ENCODE results near the gene TSEN54. TPM values are rescaled to one million over a fixed set of nuclear protein-coding genes. Genes with fewer than 3 reads are reported as not detected.

TSEN54 gene
- total RNA-seq, 1 experiment from 2014 or later: 74.5 TPM

DNA sequence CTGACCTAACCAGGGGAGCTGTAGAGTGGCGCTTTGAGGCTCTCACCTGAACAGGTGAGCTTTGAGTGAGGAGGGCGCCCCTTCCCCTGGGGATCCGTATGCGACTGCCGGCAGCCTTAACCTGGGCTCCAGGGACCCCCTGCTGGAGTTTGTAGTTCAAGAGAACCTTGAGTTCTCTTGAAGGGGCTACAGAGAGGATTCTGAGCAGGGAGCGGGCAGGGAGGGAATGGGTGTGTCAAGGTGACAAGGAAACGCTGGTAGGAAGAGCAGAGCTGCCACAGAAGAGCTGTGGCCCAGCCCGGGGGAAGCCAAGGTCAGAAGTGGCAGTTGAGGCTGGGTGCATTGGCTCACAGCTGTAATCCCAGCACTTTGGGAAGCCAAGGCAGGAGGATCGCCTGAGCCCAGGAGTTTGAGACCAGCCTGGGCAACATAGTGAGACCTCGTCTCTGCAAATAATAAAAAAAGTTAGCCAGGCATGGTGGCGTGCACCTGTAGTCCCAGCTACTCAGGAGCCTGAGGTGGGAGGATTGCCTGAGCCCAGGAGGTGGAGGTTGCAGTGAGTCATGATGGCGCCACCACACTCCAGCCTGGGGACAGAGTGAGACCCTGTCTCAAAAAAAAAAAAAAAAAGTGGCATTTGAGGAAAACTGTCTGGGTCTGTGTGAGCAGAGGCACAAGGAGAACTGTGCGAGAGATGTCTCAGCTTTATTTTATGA lies 10.4 kb downstream of the TSEN54 start:
- Mint-ChIP-seq H3K27me3 (ENCODE audit: insufficient read depth, unreplicated experiment) (no peaks in the 10 kb centered on the region), H3K27ac (ENCODE audit: unreplicated experiment) (peak overlapping the region; percentile 76), H3K4me1 (ENCODE audit: low read depth, unreplicated experiment) (peaks cover 25% of the 10 kb centered on the region), H3K36me3 (ENCODE audit: insufficient read depth, unreplicated experiment) (peaks cover 72% of the 10 kb centered on the region), H3K9me3 (ENCODE audit: unreplicated experiment) (no peaks in the 10 kb centered on the region), H3K4me3 (ENCODE audit: unreplicated experiment) (peak overlapping the region; percentile 92)
- ChIA-PET CTCF (interaction anchor here (0.8 to 3.2 kb wide), 11 partner anchors 8 to 256 kb away, joined by 3 to 52 read pairs (median 3); partner anchors contain the start of genes MIF4GD, SMIM5, TMEM94 and TSEN54), POLR2A (interaction anchor here (0.6 to 1.8 kb wide), 11 partner anchors 8 to 265 kb away, joined by 3 to 8 read pairs (median 3); partner anchors contain the start of genes GGA3, MRPS7, RECQL5 and SAP30BP)
- Histone ChIP-seq H3K4me1 (peaks cover 16% of the 10 kb centered on the region), H3K9me3 (no peaks in the 10 kb centered on the region), H3K36me3 (ENCODE audit: control insufficient read depth, insufficient read depth, low read length) (no peaks in the 10 kb centered on the region; the same call in 1 of the 2 replicates), H3K27me3 (replicated peaks; ENCODE audit: control insufficient read depth, insufficient read depth, low read length) (no peaks in the 10 kb centered on the region), H3K4me3 (ENCODE audit: low read depth, low read length) (peak overlapping the region; percentile 68)
- TSS peak; percentile 37 for BruUV-seq (replicated peaks)
- DNase-seq: peak; percentile 42 to 67
- TF ChIP-seq, protein P1, sequence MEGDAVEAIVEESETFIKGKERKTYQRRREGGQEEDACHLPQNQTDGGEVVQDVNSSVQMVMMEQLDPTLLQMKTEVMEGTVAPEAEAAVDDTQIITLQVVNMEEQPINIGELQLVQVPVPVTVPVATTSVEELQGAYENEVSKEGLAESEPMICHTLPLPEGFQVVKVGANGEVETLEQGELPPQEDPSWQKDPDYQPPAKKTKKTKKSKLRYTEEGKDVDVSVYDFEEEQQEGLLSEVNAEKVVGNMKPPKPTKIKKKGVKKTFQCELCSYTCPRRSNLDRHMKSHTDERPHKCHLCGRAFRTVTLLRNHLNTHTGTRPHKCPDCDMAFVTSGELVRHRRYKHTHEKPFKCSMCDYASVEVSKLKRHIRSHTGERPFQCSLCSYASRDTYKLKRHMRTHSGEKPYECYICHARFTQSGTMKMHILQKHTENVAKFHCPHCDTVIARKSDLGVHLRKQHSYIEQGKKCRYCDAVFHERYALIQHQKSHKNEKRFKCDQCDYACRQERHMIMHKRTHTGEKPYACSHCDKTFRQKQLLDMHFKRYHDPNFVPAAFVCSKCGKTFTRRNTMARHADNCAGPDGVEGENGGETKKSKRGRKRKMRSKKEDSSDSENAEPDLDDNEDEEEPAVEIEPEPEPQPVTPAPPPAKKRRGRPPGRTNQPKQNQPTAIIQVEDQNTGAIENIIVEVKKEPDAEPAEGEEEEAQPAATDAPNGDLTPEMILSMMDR (IDR thresholded peaks at IDR 0.05; ENCODE audit: insufficient read depth in 1 of 2, low read depth in 1 of 2, low read length in 1 of 2, severe bottlenecking in 1 of 2, unreplicated experiment in 1 of 2): no peak
- intact Hi-C loops (cut with micrococcal nuclease; ENCODE audit: unreplicated experiment): loop anchor here (1.0 to 5.0 kb wide), 3 partner anchors 12 to 61 kb away; partner anchors contain the start of gene MYO15B

DNA sequence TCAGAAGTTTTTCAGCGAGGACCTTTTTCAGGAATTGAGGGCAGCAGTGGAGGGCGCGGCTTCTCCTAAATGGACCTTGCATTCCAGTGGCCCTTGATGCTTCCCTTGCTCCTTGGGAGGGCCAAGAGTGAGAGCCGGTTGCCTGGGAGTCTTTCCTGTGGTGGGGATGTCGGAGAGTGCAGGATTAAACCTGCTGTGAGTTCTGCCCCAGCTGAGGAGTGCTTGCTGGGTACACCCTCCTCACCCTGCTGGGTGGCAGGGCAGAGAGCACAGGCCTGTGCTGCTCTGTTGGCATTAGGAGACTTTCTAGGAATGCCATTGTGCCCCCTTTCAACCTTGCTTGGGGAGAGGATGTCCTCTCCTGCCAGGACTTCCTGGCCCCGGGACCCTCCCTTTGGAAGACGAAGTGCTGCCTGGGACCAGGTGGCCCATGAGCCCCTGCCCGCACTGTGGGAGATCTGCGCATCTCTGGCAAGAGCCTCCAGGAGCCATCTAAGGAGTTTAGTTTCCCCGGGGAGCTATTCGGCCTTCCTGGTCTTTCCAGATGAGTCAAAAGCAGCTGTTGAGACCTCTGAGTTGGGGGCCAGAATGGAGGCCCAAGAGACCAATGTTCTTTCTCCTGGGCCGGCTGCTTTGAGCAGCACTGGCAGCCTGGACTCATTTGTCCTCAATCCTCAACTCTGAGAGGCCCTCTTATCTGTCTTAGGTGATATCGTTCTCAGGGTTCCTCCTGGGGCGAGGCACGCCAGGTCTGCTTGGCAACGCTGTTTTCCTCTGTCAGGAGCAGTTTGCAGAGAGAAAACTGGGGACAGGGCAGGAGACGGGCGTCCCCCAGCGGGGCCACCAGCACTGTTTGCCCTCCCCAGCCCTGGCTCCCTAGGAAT lies 14.8 kb downstream of the TSEN54 start:
- intact Hi-C loops (cut with micrococcal nuclease; ENCODE audit: unreplicated experiment): loop anchor here (2.0 kb wide), 1 partner anchor 34 kb away; no protein-coding TSS in a partner anchor
- peaks cover 78% of the 10 kb centered on the region for H3K36me3 Mint-ChIP-seq (ENCODE audit: insufficient read depth, unreplicated experiment)
- Histone ChIP-seq H3K27me3 (replicated peaks; ENCODE audit: control insufficient read depth, insufficient read depth, low read length) (no peaks in the 10 kb centered on the region), H3K36me3 (ENCODE audit: control insufficient read depth, insufficient read depth, low read length) (no peaks in the 10 kb centered on the region; the same call in 1 of the 2 replicates), H3K9me3 (no peaks in the 10 kb centered on the region), H3K4me1 (peaks cover 42% of the 10 kb centered on the region), H3K4me3 (ENCODE audit: low read depth, low read length) (no peak overlapping the region)
- H3K4me1 Mint-ChIP-seq (ENCODE audit: low read depth, unreplicated experiment): peaks cover 32% of the 10 kb centered on the region
- no peaks in the 10 kb centered on the region for H3K27me3 Mint-ChIP-seq (ENCODE audit: insufficient read depth, unreplicated experiment)
- TF ChIP-seq, protein P1 (IDR thresholded peaks at IDR 0.05; ENCODE audit: insufficient read depth in 1 of 2, low read depth in 1 of 2, low read length in 1 of 2, severe bottlenecking in 1 of 2, unreplicated experiment in 1 of 2): no peak
- H3K4me3 Mint-ChIP-seq (ENCODE audit: unreplicated experiment): peak overlapping the region; percentile 18
- peak overlapping the region; percentile 81 for H3K27ac Mint-ChIP-seq (ENCODE audit: unreplicated experiment)
- ChIA-PET CTCF (no interaction called here), POLR2A (interaction anchor here (0.6 kb wide), 1 partner anchor 68 kb away, joined by 3 read pairs; no protein-coding TSS in a partner anchor)
- no peaks in the 10 kb centered on the region for H3K9me3 Mint-ChIP-seq (ENCODE audit: unreplicated experiment)
- no TSS peak for BruUV-seq (replicated peaks)
- no peak for DNase-seq

DNA sequence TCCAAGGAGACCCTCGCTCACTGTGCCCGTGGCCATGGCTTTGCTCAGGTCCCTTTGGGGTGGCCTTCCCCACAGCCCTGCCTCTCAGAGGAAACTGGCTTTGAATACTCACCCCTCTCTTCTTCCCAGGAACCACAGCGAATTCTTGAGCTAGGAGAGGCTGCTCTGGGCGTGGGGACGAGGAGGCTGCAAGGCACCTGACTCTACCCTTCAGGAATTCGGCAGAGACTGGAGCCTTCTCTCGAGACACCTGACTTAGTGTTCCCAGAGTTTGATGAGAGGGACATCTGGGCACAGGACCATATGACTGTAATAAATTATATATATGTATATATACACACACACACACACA lies 15.4 kb downstream of the TSEN54 start:
- H3K4me3 ChIP-seq (ENCODE audit: low read depth, low read length): no peak overlapping the region
- intact Hi-C loops (cut with micrococcal nuclease; ENCODE audit: unreplicated experiment): loop anchor here (2.0 kb wide), 1 partner anchor 33 kb away; no protein-coding TSS in a partner anchor
- POLR2A ChIA-PET: no interaction called here
- H3K27me3 ChIP-seq (replicated peaks; ENCODE audit: control insufficient read depth, insufficient read depth, low read length): no peaks in the 10 kb centered on the region
- no peak overlapping the region for H3K4me3 Mint-ChIP-seq (ENCODE audit: unreplicated experiment)
- H3K4me1 Mint-ChIP-seq (ENCODE audit: low read depth, unreplicated experiment): peaks cover 37% of the 10 kb centered on the region
- no TSS peak for BruUV-seq (replicated peaks)
- no peaks in the 10 kb centered on the region for H3K27me3 Mint-ChIP-seq (ENCODE audit: insufficient read depth, unreplicated experiment)
- peaks cover 72% of the 10 kb centered on the region for H3K36me3 Mint-ChIP-seq (ENCODE audit: insufficient read depth, unreplicated experiment)
- peak overlapping the region; percentile 81 for H3K27ac Mint-ChIP-seq (ENCODE audit: unreplicated experiment)
- H3K36me3 ChIP-seq (ENCODE audit: control insufficient read depth, insufficient read depth, low read length): no peaks in the 10 kb centered on the region; the same call in 1 of the 2 replicates
- no peaks in the 10 kb centered on the region for H3K9me3 ChIP-seq
- peak; percentile 44 to 51 for DNase-seq
- TF ChIP-seq, protein P1 (IDR thresholded peaks at IDR 0.05; ENCODE audit: insufficient read depth in 1 of 2, low read depth in 1 of 2, low read length in 1 of 2, severe bottlenecking in 1 of 2, unreplicated experiment in 1 of 2): no peak
- CTCF ChIA-PET: interaction anchor here (0.8 to 1.0 kb wide), 2 partner anchors 12 to 70 kb away, joined by 3 to 4 read pairs; no protein-coding TSS in a partner anchor
- H3K4me1 ChIP-seq: peaks cover 48% of the 10 kb centered on the region
- H3K9me3 Mint-ChIP-seq (ENCODE audit: unreplicated experiment): no peaks in the 10 kb centered on the region

All from Caco-2 (cell line).